ENCODE data around the gene HEATR9. TPM values are rescaled to one million over a fixed set of nuclear protein-coding genes. Genes with fewer than 3 reads are reported as not detected.
A peak's percentile ranks its signal among the peaks of the same experiment; 100 is the strongest.

Gene HEATR9
- total RNA-seq, 1 donor from 2014 or later = not detected

GRCh38 chr17:35849469-35850348 lies 19.0 kb downstream of the HEATR9 start:
- Mint-ChIP-seq H3K27ac (peak overlapping the region; percentile 38), H3K4me1 (ENCODE audit: low read depth) (no peaks in the 10 kb centered on the region), H3K9me3 (ENCODE audit: low read depth) (no peaks in the 10 kb centered on the region), H3K4me3 (ENCODE audit: low read depth) (no peak overlapping the region), H3K27me3 (no peaks in the 10 kb centered on the region), H3K36me3 (ENCODE audit: insufficient read depth) (peaks cover 22% of the 10 kb centered on the region)
- peak; percentile 84 for TF ChIP-seq CTCF (IDR thresholded peaks at IDR 0.05; ENCODE audit: unreplicated experiment)
- DNase-seq (ENCODE audit: low spot score, unreplicated experiment) = peak; percentile 35

- TF ChIP-seq CTCF (IDR thresholded peaks at IDR 0.05; ENCODE audit: unreplicated experiment) = no peak
- no peak for DNase-seq (ENCODE audit: low spot score, unreplicated experiment)
- Mint-ChIP-seq H3K4me1 (ENCODE audit: low read depth) (no peaks in the 10 kb centered on the region), H3K36me3 (ENCODE audit: insufficient read depth) (peaks cover 28% of the 10 kb centered on the region), H3K27ac (no peak overlapping the region), H3K4me3 (ENCODE audit: low read depth) (no peak overlapping the region), H3K9me3 (ENCODE audit: low read depth) (no peaks in the 10 kb centered on the region), H3K27me3 (no peaks in the 10 kb centered on the region)
Measured at GRCh38 chr17:35847633-35848373, 20.9 kb downstream of the HEATR9 start.

- H3K9me3 Mint-ChIP-seq (ENCODE audit: low read depth) = no peaks in the 10 kb centered on the region
- TF ChIP-seq CTCF (IDR thresholded peaks at IDR 0.05; ENCODE audit: unreplicated experiment) = no peak
- no peak for DNase-seq (ENCODE audit: low spot score, unreplicated experiment)
- no peaks in the 10 kb centered on the region for H3K4me1 Mint-ChIP-seq (ENCODE audit: low read depth)
- H3K27ac Mint-ChIP-seq = no peak overlapping the region
- peaks cover 33% of the 10 kb centered on the region for H3K36me3 Mint-ChIP-seq (ENCODE audit: insufficient read depth)
- H3K27me3 Mint-ChIP-seq = no peaks in the 10 kb centered on the region
- H3K4me3 Mint-ChIP-seq (ENCODE audit: low read depth) = no peak overlapping the region
Measured at GRCh38 chr17:35847006-35847405, 21.7 kb downstream of the HEATR9 start.

- Mint-ChIP-seq H3K27ac (no peak overlapping the region), H3K27me3 (no peaks in the 10 kb centered on the region), H3K4me1 (ENCODE audit: low read depth) (no peaks in the 10 kb centered on the region), H3K9me3 (ENCODE audit: low read depth) (no peaks in the 10 kb centered on the region), H3K4me3 (ENCODE audit: low read depth) (no peak overlapping the region), H3K36me3 (ENCODE audit: insufficient read depth) (peaks cover 32% of the 10 kb centered on the region)
- no peak for DNase-seq (ENCODE audit: low spot score, unreplicated experiment)
- TF ChIP-seq CTCF (IDR thresholded peaks at IDR 0.05; ENCODE audit: unreplicated experiment) = no peak
Measured at GRCh38 chr17:35846055-35846809, 22.5 kb downstream of the HEATR9 start.

GRCh38 chr17:35844547-35844946 lies 24.1 kb downstream of the HEATR9 start:
- peaks cover 28% of the 10 kb centered on the region for H3K36me3 Mint-ChIP-seq (ENCODE audit: insufficient read depth)

More at GRCh38 chr17:35844547-35844946, 24.1 kb downstream of the HEATR9 start:
- no peak overlapping the region for H3K4me3 Mint-ChIP-seq (ENCODE audit: low read depth)
- DNase-seq (ENCODE audit: low spot score, unreplicated experiment) = no peak
- no peaks in the 10 kb centered on the region for H3K27me3 Mint-ChIP-seq
- H3K9me3 Mint-ChIP-seq (ENCODE audit: low read depth) = no peaks in the 10 kb centered on the region
- TF ChIP-seq CTCF (IDR thresholded peaks at IDR 0.05; ENCODE audit: unreplicated experiment) = no peak
- no peaks in the 10 kb centered on the region for H3K4me1 Mint-ChIP-seq (ENCODE audit: low read depth)
- H3K27ac Mint-ChIP-seq = peak overlapping the region; percentile 87
